WI38 (cell line): ENCODE measurements around the gene HLA-C.

Experiments used
- H3K4me3 ChIP-seq: 2 replicates; pipeline ENCODE4 v1.5.1; 2011; ENCODE audit warnings: low read depth, mild to moderate bottlenecking, control low read depth, low read length
- TF ChIP-seq, protein P1 (sequence below): IDR thresholded peaks from 2 replicates; pipeline ENCODE4 v1.5.1; 2012; ENCODE audit warnings: low read depth, mild to moderate bottlenecking, control low read depth, low read length

The HLA-C gene

DNA sequence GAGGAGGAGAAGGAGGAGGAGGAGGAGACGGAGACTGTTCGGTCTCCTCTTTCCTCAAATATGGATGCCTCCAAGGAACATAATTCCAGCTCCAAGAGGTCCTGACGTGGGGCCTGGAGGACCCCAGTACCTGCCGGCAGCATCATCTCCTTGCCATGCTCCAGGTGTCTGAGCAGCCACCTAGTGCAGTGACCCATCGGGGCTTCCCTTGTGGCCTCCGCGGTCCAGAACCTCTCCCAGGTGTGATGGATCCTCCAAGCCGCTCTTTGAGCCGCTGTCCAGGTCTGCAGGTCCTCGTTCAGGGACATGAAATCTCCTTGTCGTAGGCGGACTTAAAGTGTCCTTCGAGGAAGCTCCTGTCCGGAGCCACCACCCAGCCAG, 35.8 kb upstream of the HLA-C start:
- H3K4me3 ChIP-seq: no peak overlapping the region
- TF ChIP-seq, protein P1, sequence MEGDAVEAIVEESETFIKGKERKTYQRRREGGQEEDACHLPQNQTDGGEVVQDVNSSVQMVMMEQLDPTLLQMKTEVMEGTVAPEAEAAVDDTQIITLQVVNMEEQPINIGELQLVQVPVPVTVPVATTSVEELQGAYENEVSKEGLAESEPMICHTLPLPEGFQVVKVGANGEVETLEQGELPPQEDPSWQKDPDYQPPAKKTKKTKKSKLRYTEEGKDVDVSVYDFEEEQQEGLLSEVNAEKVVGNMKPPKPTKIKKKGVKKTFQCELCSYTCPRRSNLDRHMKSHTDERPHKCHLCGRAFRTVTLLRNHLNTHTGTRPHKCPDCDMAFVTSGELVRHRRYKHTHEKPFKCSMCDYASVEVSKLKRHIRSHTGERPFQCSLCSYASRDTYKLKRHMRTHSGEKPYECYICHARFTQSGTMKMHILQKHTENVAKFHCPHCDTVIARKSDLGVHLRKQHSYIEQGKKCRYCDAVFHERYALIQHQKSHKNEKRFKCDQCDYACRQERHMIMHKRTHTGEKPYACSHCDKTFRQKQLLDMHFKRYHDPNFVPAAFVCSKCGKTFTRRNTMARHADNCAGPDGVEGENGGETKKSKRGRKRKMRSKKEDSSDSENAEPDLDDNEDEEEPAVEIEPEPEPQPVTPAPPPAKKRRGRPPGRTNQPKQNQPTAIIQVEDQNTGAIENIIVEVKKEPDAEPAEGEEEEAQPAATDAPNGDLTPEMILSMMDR: no peak

DNA sequence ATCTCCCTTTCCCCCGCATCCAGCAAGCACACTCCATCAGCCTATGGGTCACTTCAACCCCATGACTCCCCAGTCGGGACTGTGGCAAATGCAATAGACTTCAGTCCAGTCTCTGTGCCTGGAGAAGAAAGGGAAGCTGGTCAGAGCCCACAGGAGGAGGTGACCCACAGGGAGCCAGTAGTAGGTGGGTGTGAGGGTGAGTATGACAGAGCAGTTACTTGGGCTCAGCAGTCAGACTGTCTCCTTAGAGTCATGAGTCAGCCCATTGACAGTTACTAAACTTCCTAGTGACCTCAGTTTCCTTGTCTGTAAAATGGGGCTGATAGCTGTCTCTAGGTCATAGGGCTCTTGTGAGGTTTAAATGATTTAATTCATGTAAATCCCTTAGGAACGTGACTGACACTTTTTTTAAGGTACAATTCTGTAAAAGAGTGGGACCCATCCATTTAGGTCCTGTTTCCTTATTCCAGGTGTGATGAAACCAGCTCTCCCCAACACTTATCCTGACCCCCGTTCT, 33.9 kb upstream of the HLA-C start:
- TF ChIP-seq, protein P1: no peak
- no peak overlapping the region for H3K4me3 ChIP-seq

DNA sequence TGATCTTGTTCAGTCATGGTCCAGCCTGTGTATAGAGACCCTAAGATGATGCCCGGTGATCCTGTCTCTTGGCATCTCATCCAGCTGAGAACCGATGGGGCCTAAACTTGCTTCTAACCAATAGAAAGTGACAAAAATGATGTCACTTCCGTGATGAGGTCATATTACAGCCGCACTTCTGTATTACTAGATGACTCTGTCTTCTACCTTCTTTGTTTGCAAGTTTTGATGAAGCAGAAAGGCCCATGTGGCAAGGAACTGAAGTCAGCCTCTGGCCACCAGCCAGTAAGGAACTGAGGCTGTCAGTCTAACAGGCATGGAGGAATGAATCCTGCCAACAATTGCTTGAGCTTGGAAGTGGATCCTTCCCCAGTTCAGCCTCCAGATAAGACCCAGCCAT, 32.8 kb upstream of the HLA-C start:
- no peak overlapping the region for H3K4me3 ChIP-seq
- TF ChIP-seq, protein P1: no peak

DNA sequence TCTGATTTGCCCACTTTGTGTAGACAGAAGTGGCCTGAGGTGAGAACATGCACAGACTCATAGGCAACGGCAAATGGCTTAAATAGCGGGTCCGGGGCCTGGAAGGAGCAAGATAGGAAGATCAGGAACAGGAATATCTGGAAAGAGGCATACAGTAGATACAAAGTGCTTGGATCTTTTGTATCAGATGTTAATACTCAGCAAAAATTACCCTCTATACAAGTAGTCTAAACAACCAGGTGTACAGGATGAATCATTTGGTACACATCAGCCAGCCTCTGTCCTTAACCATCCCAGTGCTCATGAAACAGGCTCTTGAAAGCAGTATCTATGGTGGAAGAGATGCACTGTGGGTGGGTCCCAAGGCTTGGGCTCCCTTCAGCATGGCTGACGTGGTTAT, 28.9 kb upstream of the HLA-C start:
- no peak overlapping the region for H3K4me3 ChIP-seq
- TF ChIP-seq, protein P1: no peak

DNA sequence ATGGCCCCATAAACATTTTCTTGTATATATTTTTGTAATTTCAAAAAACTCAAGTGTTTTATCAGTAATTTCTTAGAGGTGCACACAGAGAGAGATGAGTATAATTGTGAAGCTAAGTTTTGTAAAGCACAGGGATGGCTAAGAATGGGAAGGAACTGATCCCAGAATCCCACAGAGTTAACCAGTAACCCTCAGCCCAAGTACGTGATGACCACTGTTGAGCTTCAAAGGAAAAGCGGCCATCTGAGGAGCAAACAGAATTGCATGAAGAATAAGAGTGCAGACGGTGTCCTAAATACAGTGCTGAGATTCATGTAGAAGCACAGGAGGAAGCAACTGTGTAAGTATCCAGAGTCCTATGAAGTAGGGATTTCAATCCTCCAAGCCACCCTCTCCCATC, 28.1 kb upstream of the HLA-C start:
- TF ChIP-seq, protein P1: no peak
- no peak overlapping the region for H3K4me3 ChIP-seq

DNA sequence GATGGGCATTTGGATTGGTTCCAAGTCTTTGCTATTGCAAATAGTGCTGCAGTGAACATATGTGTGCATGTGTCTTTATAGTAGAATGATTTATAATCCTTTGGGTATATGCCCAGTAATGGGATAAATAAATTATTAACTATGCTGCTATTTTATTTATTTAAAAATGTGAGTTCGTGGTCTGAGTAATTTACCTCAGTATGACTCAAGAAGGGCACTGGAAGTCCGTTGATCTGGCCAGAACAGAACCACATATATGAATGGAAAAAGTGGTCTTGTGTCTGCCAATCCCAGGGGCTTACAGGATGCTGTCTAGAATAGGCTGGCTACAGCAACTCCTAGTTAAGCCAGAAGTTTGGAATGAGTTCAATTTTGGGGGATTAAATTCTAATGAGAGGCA, 27.6 kb upstream of the HLA-C start:
- no peak overlapping the region for H3K4me3 ChIP-seq
- TF ChIP-seq, protein P1: no peak

DNA sequence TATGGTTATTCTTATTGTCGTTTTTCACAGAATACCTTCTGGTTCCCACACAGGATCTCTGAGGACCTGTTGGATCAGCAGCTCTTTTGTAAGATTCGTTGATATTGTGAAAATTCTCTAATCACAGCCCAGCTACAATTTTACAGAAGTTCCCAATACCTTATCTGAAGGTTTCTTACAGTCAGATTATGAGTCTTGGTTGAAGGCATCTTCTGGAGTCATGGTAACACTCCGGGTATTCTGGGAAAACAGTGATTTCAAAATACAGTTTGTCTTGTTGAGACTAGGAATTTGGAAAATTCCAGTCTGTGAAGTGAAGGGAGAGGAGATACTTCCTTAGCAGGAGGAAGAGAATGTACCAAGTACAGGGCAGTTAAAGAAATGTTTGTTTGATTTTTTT, 22.2 kb upstream of the HLA-C start:
- TF ChIP-seq, protein P1: no peak
- H3K4me3 ChIP-seq: no peak overlapping the region
